Measurements from ENCODE around the gene BMAL1. TPM values are rescaled to one million over a fixed set of nuclear protein-coding genes. Genes with fewer than 3 reads are reported as not detected.

The BMAL1 gene
- total and polyA plus RNA-seq, 3 experiments from 2014 or later: 25.2 to 29.4 (median 29.2) TPM

- Mint-ChIP-seq H3K9me3 (no peaks in the 10 kb centered on the region), H3K36me3 (peaks cover 0 to 92% (median 30%) of the 10 kb centered on the region in 3 donors), H3K27me3 (no peaks in the 10 kb centered on the region), H3K4me3 (no peak overlapping the region), H3K4me1 (peaks cover 21 to 26% (median 21%) of the 10 kb centered on the region in 3 donors), H3K27ac (peak overlapping the region in 2 of 8 donors; percentile 53 to 56)
- Histone ChIP-seq H3K27ac (ENCODE audit: low read depth, low read length) (no peak overlapping the region), H3K4me1 (ENCODE audit: insufficient read depth, low read length) (no peaks in the 10 kb centered on the region), H3K4me3 (ENCODE audit: low read length) (no peak overlapping the region), H3K9me3 (ENCODE audit: low read length) (no peaks in the 10 kb centered on the region), H3K27me3 (ENCODE audit: insufficient read depth, low read length, poor library complexity, severe bottlenecking) (no peaks in the 10 kb centered on the region), H3K36me3 (ENCODE audit: insufficient read depth, low read length) (peaks cover 58% of the 10 kb centered on the region)
- POLR2A ChIA-PET: no interaction called here
- CTCF ChIA-PET: no interaction called here
- DNase-seq: no peak
Observed at GRCh38 chr11:13354335-13354734, 76.7 kb downstream of the BMAL1 start.

GRCh38 chr11:13355191-13355590 lies 77.6 kb downstream of the BMAL1 start:
- Histone ChIP-seq H3K4me1 (ENCODE audit: insufficient read depth, low read length) (no peaks in the 10 kb centered on the region), H3K4me3 (ENCODE audit: low read length) (no peak overlapping the region), H3K27me3 (ENCODE audit: insufficient read depth, low read length, poor library complexity, severe bottlenecking) (no peaks in the 10 kb centered on the region), H3K27ac (ENCODE audit: low read depth, low read length) (no peak overlapping the region), H3K9me3 (ENCODE audit: low read length) (no peaks in the 10 kb centered on the region), H3K36me3 (ENCODE audit: insufficient read depth, low read length) (peaks cover 60% of the 10 kb centered on the region)
- Mint-ChIP-seq H3K27ac (peak overlapping the region in 2 of 8 donors; percentile 36 to 38), H3K4me3 (no peak overlapping the region), H3K9me3 (no peaks in the 10 kb centered on the region), H3K36me3 (peaks cover 0 to 92% (median 34%) of the 10 kb centered on the region in 3 donors), H3K27me3 (no peaks in the 10 kb centered on the region), H3K4me1 (peaks cover 17 to 22% (median 17%) of the 10 kb centered on the region in 3 donors)
- ChIA-PET CTCF (interaction anchor here (1.5 kb wide), 1 partner anchor 117 kb away, joined by 4 read pairs; no protein-coding TSS in a partner anchor), POLR2A (no interaction called here)
- no peak for DNase-seq

GRCh38 chr11:13357232-13357631 lies 79.6 kb downstream of the BMAL1 start:
- no peaks in the 10 kb centered on the region for H3K27me3 Mint-ChIP-seq
- no peak overlapping the region for H3K27ac Mint-ChIP-seq
- Histone ChIP-seq H3K27me3 (ENCODE audit: insufficient read depth, low read length, poor library complexity, severe bottlenecking) (no peaks in the 10 kb centered on the region), H3K4me1 (ENCODE audit: insufficient read depth, low read length) (no peaks in the 10 kb centered on the region), H3K36me3 (ENCODE audit: insufficient read depth, low read length) (peaks cover 62% of the 10 kb centered on the region), H3K9me3 (ENCODE audit: low read length) (no peaks in the 10 kb centered on the region), H3K4me3 (ENCODE audit: low read length) (no peak overlapping the region), H3K27ac (ENCODE audit: low read depth, low read length) (no peak overlapping the region)
- DNase-seq: no peak
- POLR2A ChIA-PET: no interaction called here
- H3K9me3 Mint-ChIP-seq: no peaks in the 10 kb centered on the region
- peaks cover 4 to 9% (median 4%) of the 10 kb centered on the region in 3 donors for H3K4me1 Mint-ChIP-seq
- H3K36me3 Mint-ChIP-seq: peaks cover 0 to 95% (median 31%) of the 10 kb centered on the region in 3 donors
- CTCF ChIA-PET: no interaction called here
- H3K4me3 Mint-ChIP-seq: no peak overlapping the region

GRCh38 chr11:13358596-13359270 lies 81.1 kb downstream of the BMAL1 start:
- Histone ChIP-seq H3K9me3 (ENCODE audit: low read length) (no peaks in the 10 kb centered on the region), H3K27ac (ENCODE audit: low read depth, low read length) (no peak overlapping the region), H3K27me3 (ENCODE audit: insufficient read depth, low read length, poor library complexity, severe bottlenecking) (no peaks in the 10 kb centered on the region), H3K4me1 (ENCODE audit: insufficient read depth, low read length) (no peaks in the 10 kb centered on the region), H3K4me3 (ENCODE audit: low read length) (no peak overlapping the region), H3K36me3 (ENCODE audit: insufficient read depth, low read length) (peaks cover 60% of the 10 kb centered on the region)
- no peaks in the 10 kb centered on the region for H3K9me3 Mint-ChIP-seq
- H3K36me3 Mint-ChIP-seq: peaks cover 0 to 97% (median 29%) of the 10 kb centered on the region in 3 donors
- DNase-seq: no peak
- no peaks in the 10 kb centered on the region for H3K27me3 Mint-ChIP-seq
- H3K4me1 Mint-ChIP-seq: peaks cover 0 to 6% (median 3%) of the 10 kb centered on the region in 3 donors
- CTCF ChIA-PET: interaction anchor here (1.3 kb wide), 1 partner anchor 14 kb away, joined by 4 read pairs; no protein-coding TSS in a partner anchor
- H3K27ac Mint-ChIP-seq: peak overlapping the region in 2 of 8 donors; percentile 26 to 45
- no peak overlapping the region for H3K4me3 Mint-ChIP-seq
- POLR2A ChIA-PET: no interaction called here

GRCh38 chr11:13362596-13363109 lies 85.1 kb downstream of the BMAL1 start:
- H3K27ac Mint-ChIP-seq: peak overlapping the region in 1 of 8 donors; percentile 85
- no peaks in the 10 kb centered on the region for H3K27me3 ChIP-seq (ENCODE audit: insufficient read depth, low read length, poor library complexity, severe bottlenecking)
- H3K4me1 Mint-ChIP-seq: no peaks in the 10 kb centered on the region
- H3K36me3 Mint-ChIP-seq: peaks cover under 1 to 96% (median 28%) of the 10 kb centered on the region in 3 donors
- no peaks in the 10 kb centered on the region for H3K9me3 Mint-ChIP-seq
- no peaks in the 10 kb centered on the region for H3K4me1 ChIP-seq (ENCODE audit: insufficient read depth, low read length)
- CTCF ChIA-PET: no interaction called here
- no peaks in the 10 kb centered on the region for H3K9me3 ChIP-seq (ENCODE audit: low read length)
- no peak overlapping the region for H3K4me3 Mint-ChIP-seq
- H3K4me3 ChIP-seq (ENCODE audit: low read length): no peak overlapping the region
- no peak overlapping the region for H3K27ac ChIP-seq (ENCODE audit: low read depth, low read length)
- POLR2A ChIA-PET: no interaction called here
- no peak for DNase-seq
- no peaks in the 10 kb centered on the region for H3K27me3 Mint-ChIP-seq
- peaks cover 70% of the 10 kb centered on the region for H3K36me3 ChIP-seq (ENCODE audit: insufficient read depth, low read length)

- no peaks in the 10 kb centered on the region for H3K4me1 ChIP-seq (ENCODE audit: insufficient read depth, low read length)
- peaks cover 71% of the 10 kb centered on the region for H3K36me3 ChIP-seq (ENCODE audit: insufficient read depth, low read length)
- ChIA-PET CTCF (interaction anchor here (0.9 to 1.9 kb wide), 2 partner anchors 12 to 20 kb away, joined by 4 to 5 read pairs; no protein-coding TSS in a partner anchor), POLR2A (no interaction called here)
- no peaks in the 10 kb centered on the region for H3K9me3 ChIP-seq (ENCODE audit: low read length)
- Mint-ChIP-seq H3K9me3 (no peaks in the 10 kb centered on the region), H3K4me1 (no peaks in the 10 kb centered on the region), H3K27me3 (no peaks in the 10 kb centered on the region), H3K27ac (peak overlapping the region in 4 of 8 donors; percentile 33 to 83 (median 46)), H3K36me3 (peaks cover 7 to 89% (median 29%) of the 10 kb centered on the region in 3 donors), H3K4me3 (no peak overlapping the region)
- no peak overlapping the region for H3K4me3 ChIP-seq (ENCODE audit: low read length)
- H3K27me3 ChIP-seq (ENCODE audit: insufficient read depth, low read length, poor library complexity, severe bottlenecking): no peaks in the 10 kb centered on the region
- no peak for DNase-seq
- H3K27ac ChIP-seq (ENCODE audit: low read depth, low read length): no peak overlapping the region
Observed at GRCh38 chr11:13364388-13364787, 86.8 kb downstream of the BMAL1 start.

- no peak overlapping the region for H3K4me3 Mint-ChIP-seq
- H3K27me3 Mint-ChIP-seq: no peaks in the 10 kb centered on the region
- Histone ChIP-seq H3K27ac (ENCODE audit: low read depth, low read length) (no peak overlapping the region), H3K4me1 (ENCODE audit: insufficient read depth, low read length) (no peaks in the 10 kb centered on the region), H3K4me3 (ENCODE audit: low read length) (no peak overlapping the region), H3K9me3 (ENCODE audit: low read length) (no peaks in the 10 kb centered on the region), H3K27me3 (ENCODE audit: insufficient read depth, low read length, poor library complexity, severe bottlenecking) (no peaks in the 10 kb centered on the region), H3K36me3 (ENCODE audit: insufficient read depth, low read length) (peaks cover 79% of the 10 kb centered on the region)
- ChIA-PET CTCF (interaction anchor here (1.9 kb wide), 1 partner anchor 22 kb away, joined by 4 read pairs; no protein-coding TSS in a partner anchor), POLR2A (no interaction called here)
- H3K27ac Mint-ChIP-seq: peak overlapping the region in 3 of 8 donors; percentile 11 to 33 (median 17)
- peaks cover 7 to 69% (median 21%) of the 10 kb centered on the region in 3 donors for H3K36me3 Mint-ChIP-seq
- DNase-seq: no peak
- H3K9me3 Mint-ChIP-seq: no peaks in the 10 kb centered on the region
- no peaks in the 10 kb centered on the region for H3K4me1 Mint-ChIP-seq
Observed at GRCh38 chr11:13366266-13367026, 88.9 kb downstream of the BMAL1 start.

- Histone ChIP-seq H3K27me3 (ENCODE audit: insufficient read depth, low read length, poor library complexity, severe bottlenecking) (no peaks in the 10 kb centered on the region), H3K36me3 (ENCODE audit: insufficient read depth, low read length) (peaks cover 76% of the 10 kb centered on the region), H3K4me3 (ENCODE audit: low read length) (no peak overlapping the region), H3K27ac (ENCODE audit: low read depth, low read length) (no peak overlapping the region), H3K9me3 (ENCODE audit: low read length) (no peaks in the 10 kb centered on the region), H3K4me1 (ENCODE audit: insufficient read depth, low read length) (no peaks in the 10 kb centered on the region)
- Mint-ChIP-seq H3K36me3 (peaks cover 7 to 62% (median 21%) of the 10 kb centered on the region in 3 donors), H3K27ac (peak overlapping the region in 2 of 8 donors; percentile 22 to 33), H3K9me3 (no peaks in the 10 kb centered on the region), H3K4me1 (no peaks in the 10 kb centered on the region), H3K27me3 (no peaks in the 10 kb centered on the region), H3K4me3 (no peak overlapping the region)
- POLR2A ChIA-PET: no interaction called here
- CTCF ChIA-PET: interaction anchor here (0.7 kb wide), 1 partner anchor 1723 kb away, joined by 3 read pairs; no protein-coding TSS in a partner anchor
- DNase-seq: no peak
Observed at GRCh38 chr11:13367115-13367514, 89.5 kb downstream of the BMAL1 start.
